Naive thymus-derived CD4-positive, alpha-beta T cell (primary cell): ENCODE measurements around the gene GRIP1. TPM values are rescaled to one million over a fixed set of nuclear protein-coding genes. Genes with fewer than 3 reads are reported as not detected.

ENCODE experiments used
- ATAC-seq: fragments of 150-1000 bp; cut with Tn5 transposase; 2 replicates; pipeline ENCODE4 v1.10.0; 2021; ENCODE audit warnings: mild to moderate bottlenecking, moderate library complexity
- CTCF ChIA-PET: fragments of 350-600 bp; sonication (Branson Sonifier 250); formaldehyde crosslinking; loops from one replicate; lab custom pipeline; 2021; ENCODE audit warnings: antibody characterized with exemption; lab: Charles Lee
- POLR2A ChIA-PET: fragments of 350-600 bp; sonication (Branson Sonifier 250); formaldehyde crosslinking; loops from one replicate; lab custom pipeline; 2021; ENCODE audit warnings: antibody characterized with exemption, inconsistent platforms; lab: Charles Lee
- DNase-seq, 9 donors: peaks; one replicate each; pipeline versions ENCODE4 v3.0.0 to v3.0.0-alpha.2; 2020 to 2022; ENCODE audit warnings: mixed read lengths in 1 of 9
- H3K27ac ChIP-seq: one replicate; pipeline ENCODE4 v1.7.0; 2013; ENCODE audit warnings: mild to moderate bottlenecking, low read depth, low read length, moderate library complexity
- H3K27me3 ChIP-seq, 2 donors: one replicate each; pipeline ENCODE4 v1.7.0; 2013; ENCODE audit warnings: low read length in 2 of 2, mild to moderate bottlenecking in 2 of 2, moderate library complexity in 2 of 2; ENCODE audit not compliant: control insufficient read depth in 2 of 2, insufficient read depth in 2 of 2
- H3K36me3 ChIP-seq, 3 experiments: 1 replicate in 2 of 3; 2 replicates in 1 of 3; pipeline ENCODE4 v1.7.0; 2013; ENCODE audit warnings: low read length in 3 of 3, mild to moderate bottlenecking in 3 of 3, moderate library complexity in 1 of 3; ENCODE audit not compliant: insufficient read depth in 3 of 3, control insufficient read depth in 2 of 3
- H3K4me1 ChIP-seq, 2 donors: one replicate each; pipeline ENCODE4 v1.7.0; 2013; ENCODE audit warnings: low read length in 2 of 2, mild to moderate bottlenecking in 2 of 2, moderate library complexity in 1 of 2; ENCODE audit not compliant: control insufficient read depth in 2 of 2, insufficient read depth in 2 of 2
- H3K4me3 ChIP-seq: 2 replicates; pipeline ENCODE4 v1.7.0; 2013; ENCODE audit warnings: mild to moderate bottlenecking, low read length
- H3K9me3 ChIP-seq, 3 experiments: 1 replicate in 2 of 3; 2 replicates in 1 of 3; pipeline ENCODE4 v1.7.0; 2013; ENCODE audit warnings: low read length in 3 of 3; ENCODE audit not compliant: control insufficient read depth in 2 of 3
- H3K27ac Mint-ChIP-seq, 9 donors: one replicate each; pipeline ENCODE4 v1.8.0; 2020 to 2022; ENCODE audit warnings: mixed read lengths in 9 of 9, mild to moderate bottlenecking in 8 of 9, moderate library complexity in 5 of 9, inconsistent platforms in 2 of 9
- H3K27me3 Mint-ChIP-seq, 5 donors: one replicate each; pipeline ENCODE4 v1.8.0; 2021 to 2022; ENCODE audit warnings: mixed read lengths in 5 of 5, mild to moderate bottlenecking in 1 of 5
- H3K36me3 Mint-ChIP-seq, 5 donors: one replicate each; pipeline ENCODE4 v1.8.0; 2020 to 2022; ENCODE audit warnings: mixed read lengths in 5 of 5, mild to moderate bottlenecking in 3 of 5, inconsistent platforms in 1 of 5
- H3K4me1 Mint-ChIP-seq, 7 donors: one replicate each; pipeline ENCODE4 v1.8.0; 2020 to 2022; ENCODE audit warnings: mixed read lengths in 7 of 7, mild to moderate bottlenecking in 3 of 7, inconsistent platforms in 1 of 7
- H3K4me3 Mint-ChIP-seq, 10 donors: one replicate each; pipeline ENCODE4 v1.8.0; 2020 to 2022; ENCODE audit warnings: mild to moderate bottlenecking in 10 of 10, mixed read lengths in 10 of 10, moderate library complexity in 6 of 10, inconsistent platforms in 2 of 10
- H3K9me3 Mint-ChIP-seq, 11 donors: one replicate each; pipeline ENCODE4 v1.8.0; 2020 to 2022; ENCODE audit warnings: mixed read lengths in 11 of 11, mild to moderate bottlenecking in 4 of 11, inconsistent platforms in 1 of 11, moderate library complexity in 1 of 11
- intact Hi-C, 2 donors: fragments of 100-400 bp; cut with micrococcal nuclease; formaldehyde crosslinking; loops; one replicate each; pipeline ENCODE4 v1.15.1; 2023
- polyA plus RNA-seq, 2 donors: library from polyadenylated mRNA; unstranded; fragments of 300-500 nt; fragmentation: Illumina TruSeq; gene quantifications; one replicate each; pipeline ENCODE4 v1.2.3, GENCODE V29; 2021
- total RNA-seq, 6 experiments: library from RNA in 5 of 6; stranded (reverse) in 5 of 6; gene quantifications; 1 replicate in 5 of 6; 2 replicates in 1 of 6; pipeline ENCODE4 v1.2.3 and lab custom pipeline; 2021 to 2026

GRIP1 gene
- total and polyA plus RNA-seq, 7 experiments from 2014 or later = 0.25 to 6.5 (median 3.1) TPM

DNA sequence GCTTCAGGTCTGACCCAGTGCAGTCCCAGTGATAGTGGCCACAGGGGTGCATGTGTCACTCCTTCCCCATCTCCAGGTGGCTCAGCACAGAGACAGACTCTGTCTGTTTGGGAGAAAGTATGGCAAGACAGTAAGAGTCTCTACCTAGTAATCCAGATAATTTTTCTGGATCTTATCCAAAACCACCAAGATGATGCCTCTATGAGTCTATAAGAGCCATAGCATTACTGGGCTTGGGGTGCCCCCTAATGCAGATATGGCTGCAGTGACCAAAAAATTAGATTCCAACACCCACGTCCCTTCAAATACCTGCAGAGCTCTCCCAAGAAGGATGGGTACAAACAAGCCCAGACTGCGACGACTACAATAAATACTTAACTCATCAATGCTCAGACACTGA, 123.8 kb downstream of the GRIP1 start:
- Histone ChIP-seq H3K36me3 (no peaks in the 10 kb centered on the region), H3K27me3 (no peaks in the 10 kb centered on the region), H3K9me3 (no peaks in the 10 kb centered on the region), H3K4me1 (no peaks in the 10 kb centered on the region), H3K27ac (no peak overlapping the region), H3K4me3 (no peak overlapping the region)
- H3K4me3 Mint-ChIP-seq = no peak overlapping the region
- no peak overlapping the region for H3K27ac Mint-ChIP-seq
- H3K4me1 Mint-ChIP-seq = no peaks in the 10 kb centered on the region
- peaks cover 0 to 34% (median 5%) of the 10 kb centered on the region in 11 donors for H3K9me3 Mint-ChIP-seq
- CTCF ChIA-PET = no interaction called here
- peaks cover 0 to 12% (median 3%) of the 10 kb centered on the region in 5 donors for H3K36me3 Mint-ChIP-seq
- ATAC-seq = no peak
- POLR2A ChIA-PET = no interaction called here
- peaks cover 0 to 8% (median 3%) of the 10 kb centered on the region in 5 donors for H3K27me3 Mint-ChIP-seq
- no peak for DNase-seq
- intact Hi-C loops = no loop called here

- no peak overlapping the region for H3K27ac Mint-ChIP-seq
- no peaks in the 10 kb centered on the region for H3K4me1 Mint-ChIP-seq
These were observed 126.2 kb downstream of the GRIP1 start for GRCh38 chr12:66552716-66553115.

GRCh38 chr12:66550626-66551025, 128.2 kb downstream of the GRIP1 start:
- H3K4me3 ChIP-seq = no peak overlapping the region
- H3K4me1 Mint-ChIP-seq = no peaks in the 10 kb centered on the region
- DNase-seq (no peak), ATAC-seq (no peak)
- no peaks in the 10 kb centered on the region for H3K27me3 ChIP-seq
- H3K4me3 Mint-ChIP-seq = no peak overlapping the region
- no peaks in the 10 kb centered on the region for H3K9me3 Mint-ChIP-seq
- intact Hi-C loops = no loop called here
- ChIA-PET POLR2A (no interaction called here), CTCF (no interaction called here)
- H3K27ac Mint-ChIP-seq = no peak overlapping the region
- H3K36me3 Mint-ChIP-seq = no peaks in the 10 kb centered on the region
- H3K27ac ChIP-seq = no peak overlapping the region
- no peaks in the 10 kb centered on the region for H3K4me1 ChIP-seq
- H3K36me3 ChIP-seq = no peaks in the 10 kb centered on the region
- peaks cover 0 to 7% (median 3%) of the 10 kb centered on the region in 5 donors for H3K27me3 Mint-ChIP-seq
- no peaks in the 10 kb centered on the region for H3K9me3 ChIP-seq

More at GRCh38 chr12:66552716-66553115, 126.2 kb downstream of the GRIP1 start:
- no peaks in the 10 kb centered on the region for H3K4me1 ChIP-seq
- no peak overlapping the region for H3K4me3 ChIP-seq
- no peaks in the 10 kb centered on the region for H3K9me3 ChIP-seq
- no peaks in the 10 kb centered on the region for H3K27me3 ChIP-seq
- H3K27ac ChIP-seq = no peak overlapping the region
- DNase-seq (no peak), ATAC-seq (no peak)
- peaks cover 0 to 15% (median under 1%) of the 10 kb centered on the region in 11 donors for H3K9me3 Mint-ChIP-seq
- CTCF ChIA-PET = no interaction called here
- POLR2A ChIA-PET = no interaction called here
- no peaks in the 10 kb centered on the region for H3K36me3 ChIP-seq
- no peak overlapping the region for H3K4me3 Mint-ChIP-seq
- intact Hi-C loops = no loop called here
- H3K36me3 Mint-ChIP-seq = peaks cover 0 to 5% (median 0%) of the 10 kb centered on the region in 5 donors
- H3K27me3 Mint-ChIP-seq = peaks cover 0 to 8% (median 3%) of the 10 kb centered on the region in 5 donors

DNA sequence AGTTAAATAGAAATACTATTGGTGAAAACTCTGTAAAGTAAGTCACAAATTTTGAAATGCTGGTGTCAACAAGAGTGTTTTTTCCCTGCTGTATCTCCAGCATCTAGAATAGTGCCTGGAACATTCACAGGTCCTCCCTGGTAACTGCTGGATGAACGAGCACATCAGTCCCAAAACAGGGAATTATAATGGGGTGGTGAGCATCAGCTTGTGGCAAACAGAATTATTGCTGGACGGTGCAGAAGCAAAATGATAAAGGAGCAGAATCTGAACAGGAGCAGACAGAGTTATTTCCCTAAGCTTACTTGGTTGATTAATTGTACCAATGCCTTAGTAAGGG, 129.9 kb downstream of the GRIP1 start:
- DNase-seq (no peak), ATAC-seq (no peak)
- CTCF ChIA-PET = interaction anchor here (1.2 kb wide), 1 partner anchor 79 kb away, joined by 3 read pairs; no protein-coding TSS in a partner anchor
- no peak overlapping the region for H3K27ac Mint-ChIP-seq
- POLR2A ChIA-PET = no interaction called here
- no peaks in the 10 kb centered on the region for H3K36me3 Mint-ChIP-seq
- Histone ChIP-seq H3K9me3 (no peaks in the 10 kb centered on the region), H3K27ac (no peak overlapping the region), H3K27me3 (no peaks in the 10 kb centered on the region), H3K4me1 (no peaks in the 10 kb centered on the region), H3K4me3 (no peak overlapping the region), H3K36me3 (no peaks in the 10 kb centered on the region)
- intact Hi-C loops = no loop called here
- H3K27me3 Mint-ChIP-seq = peaks cover 0 to 6% (median 0%) of the 10 kb centered on the region in 5 donors
- H3K9me3 Mint-ChIP-seq = no peaks in the 10 kb centered on the region
- no peaks in the 10 kb centered on the region for H3K4me1 Mint-ChIP-seq
- H3K4me3 Mint-ChIP-seq = no peak overlapping the region

- H3K4me3 ChIP-seq = no peak overlapping the region
- Mint-ChIP-seq H3K4me1 (no peaks in the 10 kb centered on the region), H3K9me3 (no peaks in the 10 kb centered on the region), H3K36me3 (no peaks in the 10 kb centered on the region), H3K4me3 (no peak overlapping the region), H3K27me3 (peaks cover 0 to 7% (median 0%) of the 10 kb centered on the region in 5 donors), H3K27ac (no peak overlapping the region)
- no peaks in the 10 kb centered on the region for H3K27me3 ChIP-seq
- no peak for ATAC-seq
- ChIA-PET CTCF (interaction anchor here (1.2 kb wide), 1 partner anchor 79 kb away, joined by 3 read pairs; no protein-coding TSS in a partner anchor), POLR2A (no interaction called here)
- no peaks in the 10 kb centered on the region for H3K4me1 ChIP-seq
- no peaks in the 10 kb centered on the region for H3K36me3 ChIP-seq
- DNase-seq = no peak
- H3K9me3 ChIP-seq = no peaks in the 10 kb centered on the region
- no peak overlapping the region for H3K27ac ChIP-seq
- intact Hi-C loops = no loop called here
These were observed 130.4 kb downstream of the GRIP1 start for GRCh38 chr12:66548338-66549049.

DNA sequence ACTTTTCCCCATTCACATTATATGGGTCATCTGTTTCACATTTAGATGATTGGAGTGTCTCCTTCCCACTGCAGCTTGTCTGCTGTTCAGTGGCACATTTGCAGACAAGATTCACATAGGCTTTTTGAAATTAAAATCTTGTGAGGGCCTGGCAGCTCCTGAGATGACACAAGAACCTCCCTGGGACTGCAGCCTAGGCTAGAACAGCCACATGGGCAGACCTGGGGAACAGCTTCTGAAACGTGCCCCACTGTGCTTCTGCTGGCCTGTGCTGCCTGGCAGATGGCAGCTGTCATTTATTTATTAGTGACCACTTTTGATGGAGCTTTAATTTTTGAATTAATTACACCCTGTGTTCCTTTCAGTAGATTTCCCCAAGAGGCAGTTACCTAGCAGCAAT, 137.4 kb downstream of the GRIP1 start:
- peaks cover 0 to 6% (median 0%) of the 10 kb centered on the region in 5 donors for H3K27me3 Mint-ChIP-seq
- CTCF ChIA-PET = no interaction called here
- no peak for ATAC-seq
- H3K4me1 Mint-ChIP-seq = no peaks in the 10 kb centered on the region
- Histone ChIP-seq H3K27ac (no peak overlapping the region), H3K27me3 (no peaks in the 10 kb centered on the region), H3K4me3 (no peak overlapping the region), H3K36me3 (no peaks in the 10 kb centered on the region), H3K9me3 (no peaks in the 10 kb centered on the region), H3K4me1 (no peaks in the 10 kb centered on the region)
- intact Hi-C loops = no loop called here
- peaks cover 0 to 15% (median 0%) of the 10 kb centered on the region in 5 donors for H3K36me3 Mint-ChIP-seq
- no peak overlapping the region for H3K4me3 Mint-ChIP-seq
- POLR2A ChIA-PET = no interaction called here
- H3K9me3 Mint-ChIP-seq = peaks cover 0 to 2% (median 0%) of the 10 kb centered on the region in 11 donors
- no peak for DNase-seq
- H3K27ac Mint-ChIP-seq = no peak overlapping the region

DNA sequence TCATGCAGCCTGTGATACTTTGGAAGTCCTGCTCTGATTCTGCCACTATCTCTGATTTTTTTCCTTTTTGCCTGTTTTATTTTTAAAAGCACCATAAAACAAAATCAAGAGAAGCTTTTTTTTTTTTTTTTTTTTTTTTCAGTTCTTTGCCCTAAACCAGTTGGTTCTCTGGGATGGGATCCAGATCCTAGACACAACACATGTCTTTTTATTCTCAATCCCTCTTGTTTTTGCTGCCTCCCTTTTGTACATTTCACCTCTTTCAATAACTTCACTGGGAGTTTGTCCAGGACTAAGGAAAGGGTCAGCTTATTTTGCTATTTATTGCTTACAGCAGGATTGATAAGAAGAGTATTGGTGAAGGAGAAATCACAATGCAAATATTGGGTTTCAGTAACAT, 139.4 kb downstream of the GRIP1 start:
- peaks cover 0 to 15% (median 0%) of the 10 kb centered on the region in 5 donors for H3K36me3 Mint-ChIP-seq

More for the DNA sequence above, 139.4 kb downstream of the GRIP1 start:
- no peak for DNase-seq
- Mint-ChIP-seq H3K27ac (no peak overlapping the region), H3K27me3 (peaks cover 0 to 3% (median 0%) of the 10 kb centered on the region in 5 donors), H3K4me1 (no peaks in the 10 kb centered on the region), H3K4me3 (no peak overlapping the region), H3K9me3 (peaks cover 0 to 2% (median 0%) of the 10 kb centered on the region in 11 donors)
- ChIA-PET POLR2A (no interaction called here), CTCF (no interaction called here)
- no peaks in the 10 kb centered on the region for H3K9me3 ChIP-seq
- intact Hi-C loops = no loop called here
- H3K27ac ChIP-seq = no peak overlapping the region
- H3K4me1 ChIP-seq = no peaks in the 10 kb centered on the region
- H3K27me3 ChIP-seq = no peaks in the 10 kb centered on the region
- ATAC-seq = no peak
- H3K36me3 ChIP-seq = no peaks in the 10 kb centered on the region
- H3K4me3 ChIP-seq = no peak overlapping the region
